Measurements from ENCODE around the gene RUBCN. TPM values are rescaled to one million over a fixed set of nuclear protein-coding genes. Genes with fewer than 3 reads are reported as not detected.

RUBCN gene
- 35.0 TPM for total RNA-seq (ENCODE audit: unreplicated experiment)
- long read RNA-seq, partial matches to known transcripts, result 1 of 3 reads
- long read RNA-seq, other reads (novel, unspliced or antisense), result 2 of 3 reads

DNA sequence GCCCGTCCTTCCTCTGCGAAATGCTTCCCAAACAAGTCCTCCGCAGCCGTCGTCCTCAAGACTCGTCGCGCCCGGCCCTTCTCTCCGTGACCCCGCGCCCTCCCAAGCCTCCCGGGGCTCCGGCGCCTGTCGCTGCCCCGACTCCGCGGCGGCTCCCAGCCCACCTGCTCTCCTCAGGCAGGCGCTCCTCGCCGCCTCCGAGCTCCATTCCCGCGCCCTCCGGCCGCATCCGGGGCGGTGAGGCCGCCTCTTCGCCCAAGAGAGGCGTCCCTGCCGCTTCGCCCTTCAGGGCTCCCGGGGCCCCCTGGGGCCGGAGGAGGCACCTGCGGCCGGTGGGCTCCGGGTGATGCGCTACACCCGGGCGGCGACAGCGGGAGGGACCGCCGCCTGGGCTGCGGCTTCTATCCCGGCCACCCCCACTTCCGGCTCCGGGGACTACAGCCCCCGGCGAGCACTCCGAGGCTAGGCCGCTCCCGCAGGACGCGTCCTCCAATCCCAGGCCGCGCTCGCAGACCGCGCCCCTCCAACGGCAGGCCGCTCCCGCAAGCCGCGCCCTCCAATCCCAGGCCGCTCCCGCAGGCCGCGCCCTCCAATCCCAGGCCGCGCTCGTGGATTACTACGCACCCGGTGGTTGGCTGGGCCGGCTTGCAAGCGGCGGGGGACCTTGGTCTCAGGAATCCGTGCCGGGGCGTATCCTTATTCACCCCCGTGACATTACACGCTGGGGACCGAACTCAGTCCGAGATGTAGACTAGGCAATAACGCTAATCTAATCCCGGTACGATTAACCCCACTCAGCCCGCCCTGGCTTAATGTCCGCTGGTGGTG, at the start of gene RUBCN:
TSS of gene RUBCN (minus strand) at position 414 of the 828 bp plus-strand sequence. CDS start at position 229, 185 bp downstream.
- TF ChIP-seq, protein P1, sequence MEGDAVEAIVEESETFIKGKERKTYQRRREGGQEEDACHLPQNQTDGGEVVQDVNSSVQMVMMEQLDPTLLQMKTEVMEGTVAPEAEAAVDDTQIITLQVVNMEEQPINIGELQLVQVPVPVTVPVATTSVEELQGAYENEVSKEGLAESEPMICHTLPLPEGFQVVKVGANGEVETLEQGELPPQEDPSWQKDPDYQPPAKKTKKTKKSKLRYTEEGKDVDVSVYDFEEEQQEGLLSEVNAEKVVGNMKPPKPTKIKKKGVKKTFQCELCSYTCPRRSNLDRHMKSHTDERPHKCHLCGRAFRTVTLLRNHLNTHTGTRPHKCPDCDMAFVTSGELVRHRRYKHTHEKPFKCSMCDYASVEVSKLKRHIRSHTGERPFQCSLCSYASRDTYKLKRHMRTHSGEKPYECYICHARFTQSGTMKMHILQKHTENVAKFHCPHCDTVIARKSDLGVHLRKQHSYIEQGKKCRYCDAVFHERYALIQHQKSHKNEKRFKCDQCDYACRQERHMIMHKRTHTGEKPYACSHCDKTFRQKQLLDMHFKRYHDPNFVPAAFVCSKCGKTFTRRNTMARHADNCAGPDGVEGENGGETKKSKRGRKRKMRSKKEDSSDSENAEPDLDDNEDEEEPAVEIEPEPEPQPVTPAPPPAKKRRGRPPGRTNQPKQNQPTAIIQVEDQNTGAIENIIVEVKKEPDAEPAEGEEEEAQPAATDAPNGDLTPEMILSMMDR (IDR thresholded peaks at IDR 0.05; ENCODE audit: unreplicated experiment), result no peak
- Mint-ChIP-seq H3K27me3 (ENCODE audit: unreplicated experiment) (peaks cover 6% of the 10 kb centered on the region), H3K36me3 (ENCODE audit: low read depth, unreplicated experiment) (peaks cover 10% of the 10 kb centered on the region), H3K27ac (ENCODE audit: unreplicated experiment) (peak within 1 kb of the TSS; percentile 84), H3K4me3 (ENCODE audit: unreplicated experiment) (peak within 1 kb of the TSS; percentile 97), H3K4me1 (ENCODE audit: unreplicated experiment) (peaks cover 26% of the 10 kb centered on the region), H3K9me3 (ENCODE audit: unreplicated experiment) (no peaks in the 10 kb centered on the region)
- peak; percentile 95 for DNase-seq (ENCODE audit: low spot score)

DNA sequence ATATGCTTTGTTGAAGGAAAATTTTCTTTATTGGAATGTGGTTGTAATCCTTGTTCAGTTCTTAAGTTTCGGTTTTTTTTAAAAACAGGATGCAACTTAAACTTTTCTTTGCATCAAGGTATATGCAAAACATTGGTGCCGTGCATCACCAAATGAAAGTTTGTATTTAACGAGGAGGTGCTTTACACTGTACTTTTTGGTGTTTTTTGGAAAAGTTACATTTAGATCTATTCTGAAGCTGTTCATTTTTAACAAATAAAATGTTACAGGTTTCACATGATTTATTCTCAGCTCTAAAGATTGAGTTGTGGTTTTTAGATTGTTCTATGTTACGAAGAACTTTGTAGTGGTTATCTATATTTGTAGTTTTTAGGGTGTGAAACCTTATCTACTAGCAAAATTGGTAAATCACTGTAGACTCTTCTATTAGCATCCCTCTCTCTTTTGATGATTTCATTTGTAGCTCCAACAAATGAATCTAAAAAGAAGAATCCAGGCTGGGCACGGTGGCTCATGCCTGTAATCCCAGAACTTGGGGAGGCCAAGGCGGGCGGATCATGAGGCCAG, 47.4 kb upstream of the RUBCN start:
- peaks cover 12% of the 10 kb centered on the region for H3K4me1 Mint-ChIP-seq (ENCODE audit: unreplicated experiment)
- no peak overlapping the region for H3K4me3 Mint-ChIP-seq (ENCODE audit: unreplicated experiment)
- no peak for DNase-seq (ENCODE audit: low spot score)
- TF ChIP-seq, protein P1 (IDR thresholded peaks at IDR 0.05; ENCODE audit: unreplicated experiment), result no peak
- no peaks in the 10 kb centered on the region for H3K27me3 Mint-ChIP-seq (ENCODE audit: unreplicated experiment)
- peaks cover 16% of the 10 kb centered on the region for H3K36me3 Mint-ChIP-seq (ENCODE audit: low read depth, unreplicated experiment)
- H3K27ac Mint-ChIP-seq (ENCODE audit: unreplicated experiment), result no peak overlapping the region
- H3K9me3 Mint-ChIP-seq (ENCODE audit: unreplicated experiment), result no peaks in the 10 kb centered on the region

DNA sequence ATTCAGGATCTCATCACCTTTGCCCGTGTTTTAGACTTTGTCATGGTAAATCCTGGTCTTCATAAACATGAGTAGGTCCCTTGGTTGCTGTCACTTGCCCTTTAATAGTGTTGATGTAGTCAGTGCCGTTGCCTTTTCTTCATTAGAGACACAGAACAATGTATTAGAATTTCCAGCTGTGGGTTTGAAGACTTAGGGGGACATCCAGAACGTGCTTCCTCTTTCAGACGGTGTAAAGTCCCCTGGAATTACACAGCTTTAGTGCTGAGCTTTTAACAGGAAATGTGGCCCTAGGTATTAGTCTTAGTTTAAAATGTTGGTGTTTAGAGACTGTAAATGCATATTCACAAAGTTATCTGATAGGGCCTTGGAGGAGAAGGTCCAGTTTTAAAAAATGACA, 45.5 kb upstream of the RUBCN start:
- Mint-ChIP-seq H3K27ac (ENCODE audit: unreplicated experiment) (peak overlapping the region; percentile 32), H3K4me3 (ENCODE audit: unreplicated experiment) (no peak overlapping the region), H3K9me3 (ENCODE audit: unreplicated experiment) (no peaks in the 10 kb centered on the region)

DNA sequence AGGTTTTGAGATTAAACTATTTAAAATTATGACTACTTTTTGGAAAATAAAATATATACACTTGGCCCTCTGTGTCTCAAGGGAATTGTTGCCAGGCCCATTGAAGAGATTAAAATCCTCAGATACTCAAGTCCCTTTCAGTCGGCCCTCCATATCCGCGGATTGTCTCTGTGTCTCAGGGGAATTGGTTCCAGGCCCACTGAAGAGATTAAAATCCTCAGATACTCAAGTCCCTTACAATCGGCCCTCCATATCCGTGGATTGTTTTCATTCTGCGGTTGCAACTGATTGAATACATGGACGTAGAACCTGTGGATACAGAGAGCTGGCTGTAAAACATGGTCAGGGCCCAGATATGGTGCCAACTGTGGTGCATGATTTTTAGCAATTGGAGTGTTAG, 38.6 kb upstream of the RUBCN start:
- TF ChIP-seq, protein P1 (IDR thresholded peaks at IDR 0.05; ENCODE audit: unreplicated experiment), result no peak
- Mint-ChIP-seq H3K27me3 (ENCODE audit: unreplicated experiment) (no peaks in the 10 kb centered on the region), H3K36me3 (ENCODE audit: low read depth, unreplicated experiment) (peaks cover 37% of the 10 kb centered on the region), H3K9me3 (ENCODE audit: unreplicated experiment) (no peaks in the 10 kb centered on the region), H3K27ac (ENCODE audit: unreplicated experiment) (no peak overlapping the region), H3K4me1 (ENCODE audit: unreplicated experiment) (no peaks in the 10 kb centered on the region), H3K4me3 (ENCODE audit: unreplicated experiment) (no peak overlapping the region)
- no peak for DNase-seq (ENCODE audit: low spot score)

More for the DNA sequence above, 45.5 kb upstream of the RUBCN start:
- Mint-ChIP-seq H3K27me3 (ENCODE audit: unreplicated experiment) (no peaks in the 10 kb centered on the region), H3K36me3 (ENCODE audit: low read depth, unreplicated experiment) (peaks cover 21% of the 10 kb centered on the region), H3K4me1 (ENCODE audit: unreplicated experiment) (peaks cover 6% of the 10 kb centered on the region)
- no peak for DNase-seq (ENCODE audit: low spot score)
- TF ChIP-seq, protein P1 (IDR thresholded peaks at IDR 0.05; ENCODE audit: unreplicated experiment), result no peak

DNA sequence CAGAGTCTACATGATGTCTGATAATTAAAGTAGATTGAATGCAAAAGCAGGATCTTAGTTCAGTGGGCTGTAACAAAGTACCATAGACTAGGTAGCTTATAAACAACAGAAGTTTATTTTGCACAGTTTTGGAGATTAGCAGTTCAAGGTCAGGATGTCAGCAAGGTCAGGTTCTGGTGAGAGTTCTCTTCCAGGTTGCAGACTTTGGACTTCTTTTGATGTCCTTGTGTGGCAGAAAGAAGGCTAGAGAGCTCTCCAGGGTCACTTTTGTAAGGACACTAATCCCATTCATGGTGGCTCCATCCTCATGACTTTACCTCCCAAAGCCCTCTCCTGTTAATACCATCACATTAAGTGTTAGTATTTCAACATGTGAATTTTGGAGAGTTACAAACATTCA, 25.1 kb upstream of the RUBCN start:
- TF ChIP-seq, protein P1 (IDR thresholded peaks at IDR 0.05; ENCODE audit: unreplicated experiment), result no peak
- H3K9me3 Mint-ChIP-seq (ENCODE audit: unreplicated experiment), result no peaks in the 10 kb centered on the region
- H3K4me3 Mint-ChIP-seq (ENCODE audit: unreplicated experiment), result no peak overlapping the region
- H3K27me3 Mint-ChIP-seq (ENCODE audit: unreplicated experiment), result no peaks in the 10 kb centered on the region
- H3K36me3 Mint-ChIP-seq (ENCODE audit: low read depth, unreplicated experiment), result peaks cover 9% of the 10 kb centered on the region
- H3K27ac Mint-ChIP-seq (ENCODE audit: unreplicated experiment), result no peak overlapping the region
- no peaks in the 10 kb centered on the region for H3K4me1 Mint-ChIP-seq (ENCODE audit: unreplicated experiment)
- DNase-seq (ENCODE audit: low spot score), result no peak
